HepG2 (cell line): ENCODE data around the gene TUBG2. TPM values are rescaled to one million over a fixed set of nuclear protein-coding genes. Genes with fewer than 3 reads are reported as not detected.

Experiments
- ATAC-seq: fragments of 200-7000 bp; cut with Tn5 transposase; 3 replicates; pipeline ENCODE4 v1.9.1; 2020; ENCODE audit warnings: mild to moderate bottlenecking, moderate library complexity
- BruUV-seq: library from RNA; stranded (reverse); fragments of 400-500 nt; replicated peaks from 2 replicates; lab custom pipeline; 2021; lab: Mats Ljungman, UMichigan
- CTCF ChIA-PET: fragments of 300-600 bp; formaldehyde crosslinking; extraction: SDS; loops from one replicate; lab custom pipeline; 2021; ENCODE audit warnings: low total read pairs, inconsistent platforms, low intra/inter-chr PET ratio; lab: Yijun Ruan, JAX
- POLR2A ChIA-PET: fragments of 350-600 bp; sonication (Branson Sonifier 250); formaldehyde crosslinking; loops from one replicate; lab custom pipeline; 2020; ENCODE audit warnings: antibody characterized with exemption, inconsistent platforms; lab: Yijun Ruan, JAX
- DNase-seq: peaks from one replicate; pipeline ENCODE4 v3.0.0-alpha.2; 2015; ENCODE audit warnings: low spot score
- FAIRE-seq: peaks from 3 replicates; lab custom pipeline; 2011; peaks lifted over from hg19 to GRCh38; lab: Jason Lieb, UNC
- H2AFZ ChIP-seq: one replicate; pipeline ENCODE4 v1.6.1; 2011; ENCODE audit warnings: low read length, inconsistent platforms
- H3K27ac ChIP-seq: fragments of 300-600 bp; 3 replicates; pipeline ENCODE4 v1.8.0; 2011; ENCODE audit warnings: mixed run types, mild to moderate bottlenecking, mixed read lengths, low read length, inconsistent platforms; ENCODE audit not compliant: insufficient read depth; ENCODE audit errors: extremely low read length
- H3K27me3 ChIP-seq, 2 experiments: fragments of 200-600 bp in 1 of 2; 2 replicates in 1 of 2; 3 replicates in 1 of 2; pipeline versions ENCODE4 v1.6.0 to v1.8.0; 2011; ENCODE audit warnings: low read length in 2 of 2, mild to moderate bottlenecking in 2 of 2, moderate library complexity in 2 of 2, inconsistent platforms in 1 of 2; ENCODE audit not compliant: insufficient read depth in 2 of 2, control insufficient read depth in 1 of 2
- H3K36me3 ChIP-seq, 2 experiments: fragments of 200-600 bp in 1 of 2; replicated peaks in 1 of 2; 2 replicates in 1 of 2; 3 replicates in 1 of 2; pipeline versions ENCODE4 v1.5.1 to v1.8.0; 2011; ENCODE audit warnings: low read length in 2 of 2, inconsistent platforms in 1 of 2; ENCODE audit not compliant: insufficient read depth in 2 of 2, control insufficient read depth in 1 of 2
- H3K4me1 ChIP-seq: 2 replicates; pipeline ENCODE4 v1.5.1; 2012; ENCODE audit warnings: low read length, inconsistent platforms; ENCODE audit not compliant: insufficient read depth
- H3K4me2 ChIP-seq: 2 replicates; pipeline ENCODE4 v1.6.0; 2011; ENCODE audit warnings: low read depth, low read length, inconsistent platforms
- H3K4me3 ChIP-seq, 3 experiments: fragments of 200-600 bp in 1 of 3; sonication (generic), shearing (Covaris generic) in 1 of 3; replicated peaks in 1 of 3; 2 replicates each; pipeline ENCODE4 v1.5.1; 2011 to 2016; ENCODE audit warnings: low read length in 3 of 3, inconsistent platforms in 2 of 3, low read depth in 2 of 3, mild to moderate bottlenecking in 2 of 3, control low read depth in 1 of 3, mixed read lengths in 1 of 3; ENCODE audit not compliant: insufficient read depth in 1 of 3
- H3K79me2 ChIP-seq: one replicate; pipeline ENCODE4 v1.6.1; 2011; ENCODE audit warnings: low read length, inconsistent platforms; ENCODE audit not compliant: insufficient read depth
- H3K9ac ChIP-seq: 2 replicates; pipeline ENCODE4 v1.6.0; 2011; ENCODE audit warnings: mild to moderate bottlenecking, low read depth, low read length, inconsistent platforms; ENCODE audit not compliant: insufficient read depth
- H3K9me3 ChIP-seq: 2 replicates; pipeline ENCODE4 v1.5.1; 2012; ENCODE audit warnings: mild to moderate bottlenecking, low read length
- H4K20me1 ChIP-seq: 2 replicates; pipeline ENCODE4 v1.6.0; 2011; ENCODE audit warnings: inconsistent platforms, mild to moderate bottlenecking, low read length, moderate library complexity; ENCODE audit not compliant: insufficient read depth
- ATRX ChIP-seq: sonication (generic); formaldehyde crosslinking; IDR thresholded peaks from 2 replicates; pipeline ENCODE4 v1.4.0; 2020; ENCODE audit warnings: missing genetic modification reagents, borderline replicate concordance
- CENPT ChIP-seq: sonication (generic); formaldehyde crosslinking; IDR thresholded peaks from 2 replicates; pipeline ENCODE4 v1.8.0; 2022; ENCODE audit warnings: low read depth, mild to moderate bottlenecking, moderate library complexity, missing genetic modification reagents
- HNF4A ChIP-seq: sonication (generic); formaldehyde crosslinking; IDR thresholded peaks from 2 replicates; pipeline ENCODE4 v1.4.0; 2020; ENCODE audit warnings: missing genetic modification reagents
- IKZF1 ChIP-seq: fragments of 450-650 bp; IDR thresholded peaks from 2 replicates; pipeline ENCODE4 v1.7.1; 2016
- ISX ChIP-seq: sonication (generic); formaldehyde crosslinking; conservative IDR thresholded peaks from 2 replicates; pipeline ENCODE4 v1.5.0; 2020; ENCODE audit warnings: missing genetic modification reagents
- NBN ChIP-seq: fragments of 450-650 bp; conservative IDR thresholded peaks from 2 replicates; pipeline ENCODE4 v1.6.1; 2017
- PLRG1 ChIP-seq: fragments of 450-650 bp; conservative IDR thresholded peaks from 2 replicates; pipeline ENCODE4 v1.6.1; 2016
- ZC3H4 ChIP-seq: sonication (generic); formaldehyde crosslinking; IDR thresholded peaks from 2 replicates; pipeline ENCODE4 v1.4.0; 2020; ENCODE audit warnings: missing genetic modification reagents, borderline replicate concordance
- ZNF256 ChIP-seq: sonication (generic); formaldehyde crosslinking; conservative IDR thresholded peaks from 2 replicates; pipeline ENCODE4 v1.4.0; 2020; ENCODE audit warnings: missing genetic modification reagents
- ZNF34 ChIP-seq: sonication (generic); formaldehyde crosslinking; IDR thresholded peaks from 2 replicates; pipeline ENCODE4 v1.4.0; 2020; ENCODE audit warnings: mild to moderate bottlenecking, missing genetic modification reagents, borderline replicate concordance
- ZNF441 ChIP-seq: sonication (generic); formaldehyde crosslinking; IDR thresholded peaks from 2 replicates; pipeline ENCODE4 v1.7.0; 2021; ENCODE audit warnings: missing genetic modification reagents, borderline replicate concordance
- ZNF530 ChIP-seq: sonication (generic); formaldehyde crosslinking; IDR thresholded peaks from 2 replicates; pipeline ENCODE4 v1.5.0; 2020; ENCODE audit warnings: low read depth, mild to moderate bottlenecking, missing genetic modification reagents
- ZNF556 ChIP-seq: sonication (generic); formaldehyde crosslinking; IDR thresholded peaks from 2 replicates; pipeline ENCODE4 v1.4.0; 2020; ENCODE audit warnings: mild to moderate bottlenecking, missing genetic modification reagents, borderline replicate concordance
- ZNF841 ChIP-seq: sonication (generic); formaldehyde crosslinking; IDR thresholded peaks from 2 replicates; pipeline ENCODE4 v1.8.1; 2023; ENCODE audit warnings: missing genetic modification reagents, borderline replicate concordance
- ZSCAN22 ChIP-seq: sonication (generic); formaldehyde crosslinking; IDR thresholded peaks from 2 replicates; pipeline ENCODE4 v1.4.0; 2020; ENCODE audit warnings: mild to moderate bottlenecking, missing genetic modification reagents
- ZSCAN29 ChIP-seq: sonication (generic); formaldehyde crosslinking; conservative IDR thresholded peaks from 2 replicates; pipeline ENCODE4 v1.4.0; 2020; ENCODE audit warnings: mild to moderate bottlenecking, missing genetic modification reagents
- WGBS: methylation state at CpG from one replicate; pipeline ENCODE4 v1.1.6; 2017; ENCODE audit warnings: low lambda C conversion rate; 5-methylcytosine and 5-hydroxymethylcytosine counted together
- in situ Hi-C: cut with HindIII; loops from 2 replicates; pipeline ENCODE4 v1.10.0; 2017; ENCODE audit warnings: low pct_unique_long_range_greater_than_20kb; ENCODE audit not compliant: extremely low pct_ligation_motif_present
- intact Hi-C: fragments of 100-400 bp; cut with micrococcal nuclease; formaldehyde crosslinking; loops from one replicate; pipeline ENCODE4 v1.10.0; 2022; ENCODE audit not compliant: unreplicated experiment
- polyA plus RNA-seq, 8 experiments: library from polyadenylated mRNA; depleted of rRNA in 3 of 8; stranded (reverse) in 7 of 8; unstranded in 1 of 8; fragments of >200 nt; fragmentation: Illumina TruSeq in 4 of 8; extraction: Trizol in 4 of 8; gene quantifications; 2 replicates each; pipeline versions ENCODE4 v1.2.1 to v1.2.3, GENCODE V29; 2011 to 2016; ENCODE audit warnings: low read depth in 4 of 8, missing spikeins in 1 of 8, mixed read lengths in 1 of 8; ENCODE audit not compliant: insufficient read depth in 1 of 8
- total RNA-seq, 5 experiments: library from RNA; depleted of rRNA; stranded (reverse); fragments of >200 nt; fragmentation: Illumina TruSeq; extraction: Trizol; gene quantifications; 2 replicates each; pipeline ENCODE4 v1.2.3, GENCODE V29; 2016; ENCODE audit warnings: low read depth in 1 of 5
- TF ChIP-seq, protein P1 (sequence below): sonication (generic); formaldehyde crosslinking; IDR thresholded peaks from 2 replicates; pipeline ENCODE4 v1.4.0; 2020; ENCODE audit warnings: missing genetic modification reagents, borderline replicate concordance

Gene TUBG2
- total and polyA plus RNA-seq, 2 of the 13 experiments (the other 11 are each of a cell fraction or from before 2014, with no cell fraction given) = 16.0 to 42.3 TPM

DNA sequence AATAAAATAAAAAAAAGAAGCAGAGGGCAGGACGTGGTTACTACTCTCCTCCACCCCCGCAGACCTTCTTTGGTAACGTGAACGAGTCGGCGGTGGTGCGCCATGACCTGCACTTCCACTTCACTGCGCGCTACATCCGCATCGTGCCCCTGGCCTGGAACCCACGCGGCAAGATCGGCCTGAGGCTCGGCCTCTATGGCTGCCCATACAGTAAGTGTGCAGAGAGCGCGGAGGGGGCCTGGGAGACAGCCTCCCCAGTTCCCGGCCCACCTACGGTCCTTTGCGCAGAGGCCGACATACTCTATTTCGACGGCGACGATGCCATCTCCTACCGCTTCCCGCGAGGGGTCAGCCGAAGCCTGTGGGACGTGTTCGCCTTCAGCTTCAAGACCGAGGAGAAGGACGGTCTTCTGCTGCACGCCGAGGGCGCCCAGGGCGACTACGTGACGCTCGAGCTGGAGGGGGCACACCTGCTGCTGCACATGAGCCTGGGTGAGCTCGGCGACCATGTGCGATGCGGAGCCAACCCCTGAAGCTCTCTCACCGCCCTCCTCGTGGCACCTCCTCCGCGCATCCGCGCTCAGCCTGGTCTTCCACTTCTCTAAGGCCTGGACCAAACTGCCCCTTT is 26.0 kb downstream of the TUBG2 start:
- ATAC-seq = no peak
- Histone ChIP-seq H3K4me2 (no peak overlapping the region), H4K20me1 (no peaks in the 10 kb centered on the region), H3K79me2 (no peaks in the 10 kb centered on the region), H3K27me3 (no peaks in the 10 kb centered on the region), H3K36me3 (no peaks in the 10 kb centered on the region; a peak in 1 of 5 replicates), H3K4me1 (peaks cover 33% of the 10 kb centered on the region), H3K27ac (no peak overlapping the region), H3K9me3 (no peaks in the 10 kb centered on the region), H2AFZ (no peak overlapping the region), H3K9ac (no peak overlapping the region), H3K4me3 (no peak overlapping the region)
- 96% methylated on average over 50 of the region's 50 CpGs for WGBS
- in situ Hi-C loops = no loop called here
- TF ChIP-seq ZNF256 (CRISPR knock-in tag) (no peak), ZNF556 (CRISPR knock-in tag) (no peak), CENPT (no peak), ZNF530 (CRISPR knock-in tag) (no peak), ZNF441 (CRISPR knock-in tag) (no peak), HNF4A (CRISPR knock-in tag) (no peak), ZSCAN22 (CRISPR knock-in tag) (no peak), ZNF841 (CRISPR knock-in tag) (no peak), IKZF1 (no peak), ISX (CRISPR knock-in tag) (no peak), ZC3H4 (CRISPR knock-in tag) (no peak), PLRG1 (no peak), NBN (no peak), ZSCAN29 (CRISPR knock-in tag) (no peak), ZNF34 (CRISPR knock-in tag) (no peak), ATRX (CRISPR knock-in tag) (no peak)
- TF ChIP-seq, protein P1, sequence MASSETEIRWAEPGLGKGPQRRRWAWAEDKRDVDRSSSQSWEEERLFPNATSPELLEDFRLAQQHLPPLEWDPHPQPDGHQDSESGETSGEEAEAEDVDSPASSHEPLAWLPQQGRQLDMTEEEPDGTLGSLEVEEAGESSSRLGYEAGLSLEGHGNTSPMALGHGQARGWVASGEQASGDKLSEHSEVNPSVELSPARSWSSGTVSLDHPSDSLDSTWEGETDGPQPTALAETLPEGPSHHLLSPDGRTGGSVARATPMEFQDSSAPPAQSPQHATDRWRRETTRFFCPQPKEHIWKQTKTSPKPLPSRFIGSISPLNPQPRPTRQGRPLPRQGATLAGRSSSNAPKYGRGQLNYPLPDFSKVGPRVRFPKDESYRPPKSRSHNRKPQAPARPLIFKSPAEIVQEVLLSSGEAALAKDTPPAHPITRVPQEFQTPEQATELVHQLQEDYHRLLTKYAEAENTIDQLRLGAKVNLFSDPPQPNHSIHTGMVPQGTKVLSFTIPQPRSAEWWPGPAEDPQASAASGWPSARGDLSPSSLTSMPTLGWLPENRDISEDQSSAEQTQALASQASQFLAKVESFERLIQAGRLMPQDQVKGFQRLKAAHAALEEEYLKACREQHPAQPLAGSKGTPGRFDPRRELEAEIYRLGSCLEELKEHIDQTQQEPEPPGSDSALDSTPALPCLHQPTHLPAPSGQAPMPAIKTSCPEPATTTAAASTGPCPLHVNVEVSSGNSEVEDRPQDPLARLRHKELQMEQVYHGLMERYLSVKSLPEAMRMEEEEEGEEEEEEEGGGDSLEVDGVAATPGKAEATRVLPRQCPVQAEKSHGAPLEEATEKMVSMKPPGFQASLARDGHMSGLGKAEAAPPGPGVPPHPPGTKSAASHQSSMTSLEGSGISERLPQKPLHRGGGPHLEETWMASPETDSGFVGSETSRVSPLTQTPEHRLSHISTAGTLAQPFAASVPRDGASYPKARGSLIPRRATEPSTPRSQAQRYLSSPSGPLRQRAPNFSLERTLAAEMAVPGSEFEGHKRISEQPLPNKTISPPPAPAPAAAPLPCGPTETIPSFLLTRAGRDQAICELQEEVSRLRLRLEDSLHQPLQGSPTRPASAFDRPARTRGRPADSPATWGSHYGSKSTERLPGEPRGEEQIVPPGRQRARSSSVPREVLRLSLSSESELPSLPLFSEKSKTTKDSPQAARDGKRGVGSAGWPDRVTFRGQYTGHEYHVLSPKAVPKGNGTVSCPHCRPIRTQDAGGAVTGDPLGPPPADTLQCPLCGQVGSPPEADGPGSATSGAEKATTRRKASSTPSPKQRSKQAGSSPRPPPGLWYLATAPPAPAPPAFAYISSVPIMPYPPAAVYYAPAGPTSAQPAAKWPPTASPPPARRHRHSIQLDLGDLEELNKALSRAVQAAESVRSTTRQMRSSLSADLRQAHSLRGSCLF (CRISPR knock-in tag) = no peak
- no peak for FAIRE-seq
- ChIA-PET CTCF (no interaction called here), POLR2A (no interaction called here)
- BruUV-seq = no TSS peak
- intact Hi-C loops = no loop called here
- no peak for DNase-seq
